Endothelial cell of hepatic sinusoid (primary cell): Measurements from ENCODE around the gene C4orf33.
"Not testable (repeated sequence)": the region's sequence is repeated elsewhere in the genome, so short reads cannot be mapped to it uniquely, and the experiment has no call there.

Experiments used
- in situ Hi-C: cut with HindIII; loops from 2 replicates; pipeline ENCODE4 v1.10.0; 2017; ENCODE audit warnings: low sequenced_read_pairs

The C4orf33 gene

DNA sequence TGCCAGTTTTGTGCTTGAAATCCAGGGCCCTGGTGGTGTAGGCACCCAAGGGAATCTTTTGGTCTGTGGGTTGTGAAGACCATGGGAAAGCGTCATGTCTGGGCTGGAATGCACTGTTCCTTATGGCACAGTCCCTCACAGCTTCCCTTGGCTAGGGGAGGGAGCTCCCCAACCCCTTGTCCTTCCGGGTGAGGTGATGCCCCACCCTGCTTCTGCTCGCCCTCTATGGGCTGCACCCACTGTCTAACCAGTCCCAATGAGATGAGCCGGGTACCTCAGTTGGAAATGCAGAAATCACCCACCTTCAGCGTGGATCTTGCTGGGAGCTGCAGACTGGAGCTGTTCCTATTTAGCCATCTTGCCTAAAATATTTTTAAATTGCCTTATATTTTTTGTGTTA is 30.7 kb downstream of the C4orf33 start:
- in situ Hi-C loops = not testable (repeated sequence)

DNA sequence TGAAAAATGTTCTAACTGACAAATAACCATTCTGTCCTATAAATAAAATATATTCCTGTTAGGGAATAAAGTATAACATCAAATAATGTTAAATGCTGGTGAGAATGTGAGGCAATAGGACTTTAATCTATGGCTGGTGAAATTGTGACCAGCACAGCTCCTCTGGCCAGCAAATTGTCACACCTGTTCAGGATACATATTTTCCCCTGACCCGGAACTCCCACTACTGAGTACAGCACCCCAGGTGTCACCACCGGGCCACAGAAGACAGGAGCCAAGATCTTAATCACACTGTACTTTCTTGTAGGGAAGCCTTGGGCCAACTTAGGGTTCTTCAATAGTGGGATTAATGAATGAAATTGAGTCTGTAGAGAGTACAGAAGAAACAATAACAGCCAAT is 33.2 kb downstream of the C4orf33 start:
- in situ Hi-C loops = no loop called here

- in situ Hi-C loops = no loop called here
These were observed 35.4 kb downstream of the C4orf33 start for GRCh38 chr4:129131343-129131742.

- in situ Hi-C loops = no loop called here
These were observed 40.5 kb downstream of the C4orf33 start for GRCh38 chr4:129136433-129136832.

GRCh38 chr4:129138810-129139496 is 43.0 kb downstream of the C4orf33 start:
- in situ Hi-C loops = no loop called here

GRCh38 chr4:129140521-129140920 is 44.6 kb downstream of the C4orf33 start:
- in situ Hi-C loops = no loop called here

DNA sequence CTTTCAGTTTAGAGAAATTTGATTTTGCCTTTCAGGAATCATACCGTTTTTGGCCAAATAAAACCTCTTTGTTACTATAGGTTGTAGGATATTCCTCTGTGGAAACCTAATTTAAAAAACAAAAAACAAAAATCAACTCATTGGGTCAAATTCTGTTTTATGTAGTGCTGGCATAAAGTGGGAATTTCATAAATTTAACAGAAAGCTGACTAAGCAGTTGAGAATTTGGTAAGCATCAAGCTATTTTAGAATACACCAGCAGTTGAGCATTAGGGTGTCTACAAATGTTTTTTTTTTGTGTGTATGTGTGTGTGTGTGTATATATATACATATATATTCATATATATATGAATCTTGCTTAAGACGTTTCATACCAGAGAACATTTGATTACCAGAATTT is 47.4 kb downstream of the C4orf33 start:
- in situ Hi-C loops = no loop called here

DNA sequence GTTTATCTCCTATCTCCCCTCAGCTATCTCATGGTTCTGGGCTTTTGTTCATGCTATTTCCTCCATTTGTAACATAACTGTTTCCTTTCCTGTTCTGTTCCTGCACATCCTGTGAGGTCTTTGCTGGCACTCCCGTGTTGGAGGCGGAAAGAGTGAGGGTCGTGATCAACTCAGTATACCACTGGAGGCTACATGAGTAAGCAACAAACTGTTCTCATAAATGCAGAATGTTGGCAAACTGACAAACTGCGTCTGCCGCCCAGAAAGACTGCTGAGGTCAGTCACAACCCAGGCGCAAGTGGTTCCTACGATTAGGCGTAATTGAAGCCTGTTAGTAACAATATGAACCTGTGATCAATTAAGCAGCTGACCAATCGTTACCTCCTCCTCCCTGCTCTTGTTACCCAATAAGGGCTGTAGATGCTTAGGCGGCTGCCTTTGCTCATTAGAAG is 48.8 kb downstream of the C4orf33 start:
- in situ Hi-C loops = no loop called here

GRCh38 chr4:129145222-129145730 is 49.3 kb downstream of the C4orf33 start:
- in situ Hi-C loops = no loop called here

GRCh38 chr4:129146639-129147038 is 50.7 kb downstream of the C4orf33 start:
- in situ Hi-C loops = no loop called here

DNA sequence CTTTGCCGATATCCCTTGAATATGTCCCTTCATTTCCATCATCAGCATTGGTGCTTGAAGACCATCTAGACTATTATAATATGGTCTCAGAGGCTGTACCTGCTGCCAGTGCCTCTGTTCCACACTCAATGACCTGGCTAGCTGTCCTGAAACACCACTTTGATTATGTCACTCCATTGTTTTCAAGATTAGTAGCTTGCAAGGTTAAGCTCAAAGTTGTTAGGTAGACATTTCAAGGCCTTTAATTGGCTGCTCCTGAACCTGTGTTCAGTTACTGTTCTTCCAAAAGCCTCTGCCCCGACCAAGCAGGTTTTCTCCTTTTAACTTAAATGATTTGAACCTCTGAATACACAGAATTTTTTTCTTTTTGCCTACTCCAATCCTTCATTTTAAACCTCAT is 52.9 kb downstream of the C4orf33 start:
- in situ Hi-C loops = no loop called here

- in situ Hi-C loops = no loop called here
These were observed 54.0 kb downstream of the C4orf33 start for GRCh38 chr4:129149906-129150305.

DNA sequence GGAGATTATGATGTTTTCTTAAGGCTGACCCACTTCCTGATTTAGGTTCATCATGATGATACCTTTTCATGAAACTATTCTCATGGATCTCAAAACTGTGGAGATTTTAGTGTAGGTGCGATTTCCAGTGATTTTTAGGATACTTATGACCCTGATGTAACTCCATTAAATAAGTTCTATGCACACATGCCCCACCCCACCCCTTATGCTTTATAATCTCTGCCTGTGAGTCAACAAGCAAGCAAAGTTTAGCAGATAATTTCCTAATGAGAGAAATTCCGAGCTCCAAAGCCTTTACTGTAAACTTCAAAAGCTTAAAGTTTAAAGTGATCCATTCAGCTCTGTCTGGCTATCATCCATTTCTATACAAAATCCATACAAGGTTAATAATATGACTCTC is 56.4 kb downstream of the C4orf33 start:
- in situ Hi-C loops = no loop called here

GRCh38 chr4:129153700-129154099 is 57.7 kb downstream of the C4orf33 start:
- in situ Hi-C loops = no loop called here

GRCh38 chr4:129162450-129162849 is 66.5 kb downstream of the C4orf33 start:
- in situ Hi-C loops = no loop called here

GRCh38 chr4:129163427-129163826 is 67.5 kb downstream of the C4orf33 start:
- in situ Hi-C loops = no loop called here

DNA sequence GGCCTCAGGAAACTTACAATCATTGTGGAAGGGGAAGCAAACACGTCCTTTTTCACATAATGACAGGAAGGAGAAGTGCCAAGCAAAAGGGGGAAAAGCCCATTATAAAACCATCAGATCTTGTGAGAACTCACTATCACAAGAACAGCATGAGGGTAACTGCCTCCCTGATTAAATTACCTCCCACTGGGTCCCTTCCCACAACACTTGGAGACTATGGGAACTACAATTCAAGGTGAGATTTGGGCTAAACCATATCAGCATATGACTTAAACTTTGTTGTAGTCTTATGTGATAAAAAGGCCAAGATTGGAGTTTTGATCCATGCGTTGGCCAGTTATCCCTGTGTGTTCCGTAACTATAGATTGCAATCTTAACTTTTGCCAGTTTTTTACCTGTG is 68.3 kb downstream of the C4orf33 start:
- in situ Hi-C loops = no loop called here
